Loucy (cell line): Measurements from ENCODE around the gene RTL9.

Experiments used
- H2AFZ ChIP-seq: fragments of 200-600 bp; sonication (generic); 2 replicates; pipeline ENCODE4 v1.6.0; 2016; ENCODE audit warnings: antibody characterized with exemption, mild to moderate bottlenecking, low read length, moderate library complexity
- H3F3A ChIP-seq: fragments of 200-600 bp; 2 replicates; pipeline ENCODE4 v1.6.0; 2016; ENCODE audit warnings: antibody characterized with exemption, low read depth, mild to moderate bottlenecking
- H3K27me3 ChIP-seq: fragments of 200-600 bp; sonication (generic); 2 replicates; pipeline ENCODE4 v1.6.1; 2014; ENCODE audit warnings: low read length, mild to moderate bottlenecking; ENCODE audit not compliant: insufficient read depth, poor library complexity, severe bottlenecking
- H3K36me3 ChIP-seq: fragments of 200-600 bp; sonication (generic); 2 replicates; pipeline ENCODE4 v1.6.1; 2016; ENCODE audit warnings: low read length; ENCODE audit not compliant: insufficient read depth
- H3K4me1 ChIP-seq: fragments of 200-600 bp; sonication (generic); 2 replicates; pipeline ENCODE4 v1.5.1; 2014; ENCODE audit warnings: low read length, mild to moderate bottlenecking; ENCODE audit not compliant: insufficient read depth, poor library complexity, severe bottlenecking
- H3K4me2 ChIP-seq: fragments of 200-600 bp; sonication (generic); 2 replicates; pipeline ENCODE4 v1.6.0; 2014; ENCODE audit warnings: antibody characterized with exemption, low read length, low read depth, mild to moderate bottlenecking; ENCODE audit not compliant: poor library complexity, severe bottlenecking
- H3K4me3 ChIP-seq: fragments of 200-600 bp; sonication (generic); 2 replicates; pipeline ENCODE4 v1.5.1; 2014; ENCODE audit warnings: low read length, mild to moderate bottlenecking, mixed read lengths; ENCODE audit not compliant: poor library complexity, severe bottlenecking
- H3K79me2 ChIP-seq: fragments of 200-600 bp; sonication (generic); 2 replicates; pipeline ENCODE4 v1.6.1; 2014; ENCODE audit warnings: low read length; ENCODE audit not compliant: insufficient read depth
- H3K9ac ChIP-seq: fragments of 200-600 bp; sonication (generic); 2 replicates; pipeline ENCODE4 v1.6.0; 2014; ENCODE audit warnings: mild to moderate bottlenecking, low read depth, low read length, moderate library complexity; ENCODE audit not compliant: poor library complexity, severe bottlenecking
- H3K9me2 ChIP-seq: fragments of 200-600 bp; sonication (generic); replicated peaks from 2 replicates; pipeline ENCODE4 v1.6.1; 2016; ENCODE audit warnings: low read depth, low read length, mixed read lengths
- H3K9me3 ChIP-seq: fragments of 200-600 bp; sonication (generic); 2 replicates; pipeline ENCODE4 v1.6.1; 2014; ENCODE audit warnings: mild to moderate bottlenecking, antibody characterized with exemption, low read length, low read depth; ENCODE audit not compliant: insufficient read depth
- H4K20me1 ChIP-seq: fragments of 200-600 bp; sonication (generic); 2 replicates; pipeline ENCODE4 v1.6.0; 2014; ENCODE audit warnings: antibody characterized with exemption, low read length, mild to moderate bottlenecking; ENCODE audit not compliant: insufficient read depth, poor library complexity, severe bottlenecking
- EZH2phosphoT487 ChIP-seq: fragments of 200-600 bp; IDR thresholded peaks from 2 replicates; pipeline ENCODE4 v1.6.1; 2018; ENCODE audit warnings: antibody characterized with exemption, mild to moderate bottlenecking, moderate library complexity, borderline replicate concordance
- TF ChIP-seq, protein P1 (sequence below): fragments of 200-600 bp; sonication (generic); conservative IDR thresholded peaks from 2 replicates; pipeline ENCODE4 v1.5.1; 2014; ENCODE audit warnings: mild to moderate bottlenecking, antibody characterized with exemption, low read length

The RTL9 gene

DNA sequence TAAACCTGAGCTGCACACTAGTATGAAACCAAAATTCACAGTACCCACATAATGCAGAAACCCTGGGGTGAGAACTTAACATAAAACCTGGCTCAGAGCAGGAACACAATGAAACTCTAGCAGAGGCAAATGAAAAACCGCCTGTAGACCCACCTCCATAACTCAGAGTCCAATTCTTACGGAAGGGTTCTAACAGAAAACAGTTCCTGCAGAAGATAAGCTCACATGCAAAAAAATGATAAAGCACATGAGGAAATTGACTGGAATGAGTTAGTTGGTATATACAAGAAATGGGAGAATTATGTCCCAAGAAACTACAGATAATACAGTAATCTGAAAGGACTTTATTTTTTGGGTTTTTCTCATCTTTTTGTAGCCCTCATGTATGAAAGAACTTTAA is 14.7 kb downstream of the RTL9 start:
- Histone ChIP-seq H3K9ac (no peak overlapping the region), H3K4me1 (no peaks in the 10 kb centered on the region), H3K36me3 (no peaks in the 10 kb centered on the region)

GRCh38 chrX:110374559-110374958 is 15.9 kb downstream of the RTL9 start:
- H3K9me2 ChIP-seq: no peaks in the 10 kb centered on the region
- no peaks in the 10 kb centered on the region for H3K4me1 ChIP-seq
- TF ChIP-seq, protein P1, sequence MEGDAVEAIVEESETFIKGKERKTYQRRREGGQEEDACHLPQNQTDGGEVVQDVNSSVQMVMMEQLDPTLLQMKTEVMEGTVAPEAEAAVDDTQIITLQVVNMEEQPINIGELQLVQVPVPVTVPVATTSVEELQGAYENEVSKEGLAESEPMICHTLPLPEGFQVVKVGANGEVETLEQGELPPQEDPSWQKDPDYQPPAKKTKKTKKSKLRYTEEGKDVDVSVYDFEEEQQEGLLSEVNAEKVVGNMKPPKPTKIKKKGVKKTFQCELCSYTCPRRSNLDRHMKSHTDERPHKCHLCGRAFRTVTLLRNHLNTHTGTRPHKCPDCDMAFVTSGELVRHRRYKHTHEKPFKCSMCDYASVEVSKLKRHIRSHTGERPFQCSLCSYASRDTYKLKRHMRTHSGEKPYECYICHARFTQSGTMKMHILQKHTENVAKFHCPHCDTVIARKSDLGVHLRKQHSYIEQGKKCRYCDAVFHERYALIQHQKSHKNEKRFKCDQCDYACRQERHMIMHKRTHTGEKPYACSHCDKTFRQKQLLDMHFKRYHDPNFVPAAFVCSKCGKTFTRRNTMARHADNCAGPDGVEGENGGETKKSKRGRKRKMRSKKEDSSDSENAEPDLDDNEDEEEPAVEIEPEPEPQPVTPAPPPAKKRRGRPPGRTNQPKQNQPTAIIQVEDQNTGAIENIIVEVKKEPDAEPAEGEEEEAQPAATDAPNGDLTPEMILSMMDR: no peak
- no peak for TF ChIP-seq EZH2phosphoT487
- no peaks in the 10 kb centered on the region for H3K79me2 ChIP-seq
- no peak overlapping the region for H3K4me2 ChIP-seq
- no peaks in the 10 kb centered on the region for H3K27me3 ChIP-seq
- H3K36me3 ChIP-seq: no peaks in the 10 kb centered on the region
- H3K9ac ChIP-seq: no peak overlapping the region
- H3K4me3 ChIP-seq: no peak overlapping the region
- no peaks in the 10 kb centered on the region for H3F3A ChIP-seq
- no peaks in the 10 kb centered on the region for H3K9me3 ChIP-seq
- no peak overlapping the region for H2AFZ ChIP-seq
- H4K20me1 ChIP-seq: no peaks in the 10 kb centered on the region

More for the DNA sequence above, 14.7 kb downstream of the RTL9 start:
- no peaks in the 10 kb centered on the region for H3K27me3 ChIP-seq
- H3K9me3 ChIP-seq: no peaks in the 10 kb centered on the region
- no peaks in the 10 kb centered on the region for H4K20me1 ChIP-seq
- no peak overlapping the region for H3K4me3 ChIP-seq
- H3K4me2 ChIP-seq: no peak overlapping the region
- H3F3A ChIP-seq: no peaks in the 10 kb centered on the region
- H3K9me2 ChIP-seq: no peaks in the 10 kb centered on the region
- TF ChIP-seq, protein P1: no peak
- no peak for TF ChIP-seq EZH2phosphoT487
- H3K79me2 ChIP-seq: no peaks in the 10 kb centered on the region
- H2AFZ ChIP-seq: no peak overlapping the region

DNA sequence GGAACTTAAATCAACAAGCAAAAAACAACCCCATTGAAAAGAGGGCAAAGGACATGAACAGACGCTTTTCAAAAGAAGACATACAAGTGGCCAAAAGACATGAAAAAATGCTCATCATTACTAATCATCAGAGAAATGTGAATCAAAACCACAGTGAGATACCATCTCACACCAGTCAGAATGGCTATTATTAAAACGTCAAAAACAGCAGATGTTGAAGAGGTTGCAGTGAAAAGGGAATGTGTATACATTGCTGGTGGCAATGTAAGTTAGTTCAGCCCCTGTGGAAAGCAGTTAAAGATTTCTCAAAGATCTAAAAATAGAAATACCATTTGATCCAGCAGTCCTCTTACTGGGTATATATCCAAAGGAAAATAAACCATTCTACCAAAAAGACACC is 22.6 kb downstream of the RTL9 start:
- H3K27me3 ChIP-seq: no peaks in the 10 kb centered on the region
- no peak overlapping the region for H3K4me2 ChIP-seq
- no peaks in the 10 kb centered on the region for H3K79me2 ChIP-seq
- no peak for TF ChIP-seq EZH2phosphoT487
- no peak overlapping the region for H3K9ac ChIP-seq
- H4K20me1 ChIP-seq: no peaks in the 10 kb centered on the region
- H3F3A ChIP-seq: no peaks in the 10 kb centered on the region
- no peak overlapping the region for H2AFZ ChIP-seq
- no peak overlapping the region for H3K4me3 ChIP-seq
- H3K36me3 ChIP-seq: no peaks in the 10 kb centered on the region
- no peaks in the 10 kb centered on the region for H3K9me2 ChIP-seq
- no peaks in the 10 kb centered on the region for H3K4me1 ChIP-seq
- H3K9me3 ChIP-seq: no peaks in the 10 kb centered on the region

DNA sequence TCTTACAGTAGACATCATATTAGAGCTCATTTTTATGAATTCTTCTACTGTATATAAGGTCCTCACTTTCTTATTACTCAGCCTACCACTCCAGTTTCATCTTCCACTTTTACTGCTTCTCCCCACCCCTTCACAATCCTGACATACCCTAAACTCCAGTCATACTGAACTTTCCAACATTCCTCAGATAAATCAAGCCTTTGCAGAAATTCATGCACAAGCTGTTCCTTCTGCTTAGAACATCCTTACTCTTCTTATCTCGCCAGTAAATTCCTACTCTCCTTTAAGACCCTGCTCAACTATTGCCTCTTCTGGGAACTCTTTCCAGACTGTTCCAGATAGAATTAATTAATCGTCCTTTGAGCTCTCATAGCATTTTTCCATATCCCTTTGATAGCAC is 24.8 kb downstream of the RTL9 start:
- Histone ChIP-seq H3K79me2 (no peaks in the 10 kb centered on the region), H3K4me3 (no peak overlapping the region), H3K27me3 (no peaks in the 10 kb centered on the region), H3F3A (no peaks in the 10 kb centered on the region), H3K9me3 (no peaks in the 10 kb centered on the region), H2AFZ (no peak overlapping the region), H3K4me1 (no peaks in the 10 kb centered on the region), H3K9me2 (no peaks in the 10 kb centered on the region), H3K36me3 (no peaks in the 10 kb centered on the region), H3K4me2 (no peak overlapping the region), H3K9ac (no peak overlapping the region), H4K20me1 (no peaks in the 10 kb centered on the region)
- no peak for TF ChIP-seq EZH2phosphoT487
- TF ChIP-seq, protein P1: no peak
